GM08714 (cell line): ENCODE measurements around the gene INO80C.
"Not testable (repeated sequence)": the region's sequence is repeated elsewhere in the genome, so short reads cannot be mapped to it uniquely, and the experiment has no call there.

Source experiments
- H3K4me3 ChIP-seq: fragments of 200-500 bp; sonication (Bioruptor generic); 2 replicates; pipeline ENCODE4 v1.5.1; 2014; ENCODE audit warnings: mild to moderate bottlenecking, low read length, inconsistent platforms
- ZNF274 ChIP-seq: IDR thresholded peaks from 2 replicates; pipeline ENCODE4 v1.6.1; 2012; ENCODE audit warnings: mild to moderate bottlenecking, low read depth, low read length

The INO80C gene

GRCh38 chr18:35507192-35507591 is 9.4 kb upstream of the INO80C start:
- no peak overlapping the region for H3K4me3 ChIP-seq
- no peak for TF ChIP-seq ZNF274

- TF ChIP-seq ZNF274 = no peak
- no peak overlapping the region for H3K4me3 ChIP-seq
Measured at GRCh38 chr18:35506024-35506712, 8.4 kb upstream of the INO80C start.

- no peak for TF ChIP-seq ZNF274
- no peak overlapping the region for H3K4me3 ChIP-seq
Measured at GRCh38 chr18:35504996-35505395, 7.2 kb upstream of the INO80C start.

GRCh38 chr18:35502052-35502451 is 4.3 kb upstream of the INO80C start:
- TF ChIP-seq ZNF274 = no peak
- H3K4me3 ChIP-seq = no peak overlapping the region

- no peak for TF ChIP-seq ZNF274
- H3K4me3 ChIP-seq = no peak overlapping the region
Measured at GRCh38 chr18:35501369-35501768, 3.6 kb upstream of the INO80C start.

GRCh38 chr18:35500113-35500512 is 2.4 kb upstream of the INO80C start:
- H3K4me3 ChIP-seq = no peak overlapping the region
- no peak for TF ChIP-seq ZNF274

GRCh38 chr18:35497027-35497369 is 762 bp downstream of the INO80C start:
- H3K4me3 ChIP-seq = peak overlapping the region; percentile 64
- TF ChIP-seq ZNF274 = no peak

GRCh38 chr18:35495536-35496314 is 2.0 kb downstream of the INO80C start:
- H3K4me3 ChIP-seq = no peak overlapping the region
- no peak for TF ChIP-seq ZNF274

- no peak overlapping the region for H3K4me3 ChIP-seq
- no peak for TF ChIP-seq ZNF274
Measured at GRCh38 chr18:35494251-35495220, 3.2 kb downstream of the INO80C start.

- H3K4me3 ChIP-seq = no peak overlapping the region
Measured at GRCh38 chr18:35491700-35492077, 6.1 kb downstream of the INO80C start.

GRCh38 chr18:35490894-35491699 is 6.7 kb downstream of the INO80C start:
- TF ChIP-seq ZNF274 = no peak
- H3K4me3 ChIP-seq = no peak overlapping the region

More at GRCh38 chr18:35491700-35492077, 6.1 kb downstream of the INO80C start:
- TF ChIP-seq ZNF274 = no peak

- TF ChIP-seq ZNF274 = no peak
- H3K4me3 ChIP-seq = no peak overlapping the region
Measured at GRCh38 chr18:35489913-35490490, 7.8 kb downstream of the INO80C start.

- not testable (repeated sequence) for H3K4me3 ChIP-seq
Measured at GRCh38 chr18:35489281-35489680, 8.5 kb downstream of the INO80C start.

GRCh38 chr18:35488396-35488795 is 9.4 kb downstream of the INO80C start:
- not testable (repeated sequence) for H3K4me3 ChIP-seq

- not testable (repeated sequence) for H3K4me3 ChIP-seq
Measured at GRCh38 chr18:35487525-35487924, 10.2 kb downstream of the INO80C start.
